WTC11 (cell line): ENCODE measurements around the gene RASSF4. TPM values are rescaled to one million over a fixed set of nuclear protein-coding genes. Genes with fewer than 3 reads are reported as not detected.

Experiments used
- ATAC-seq: fragments of 200-7000 bp; cut with Tn5 transposase; 2 replicates; pipeline ENCODE4 v1.10.0; 2021; ENCODE audit warnings: mild to moderate bottlenecking, moderate library complexity
- CTCF ChIA-PET: fragments of 300-600 bp; sonication (Branson Sonifier 250); formaldehyde crosslinking; loops from one replicate; lab custom pipeline; 2021; ENCODE audit warnings: antibody characterized with exemption; lab: Charles Lee
- POLR2A ChIA-PET: fragments of 350-600 bp; sonication (Branson Sonifier 250); formaldehyde crosslinking; loops from one replicate; lab custom pipeline; 2021; ENCODE audit warnings: antibody characterized with exemption; lab: Charles Lee
- DNase-seq: peaks from one replicate; pipeline ENCODE4 v3.0.0; 2021; ENCODE audit warnings: low spot score
- H3K27ac Mint-ChIP-seq: 2 replicates; pipeline ENCODE4 v1.8.0; 2021; ENCODE audit warnings: mixed read lengths
- H3K27me3 Mint-ChIP-seq: 2 replicates; pipeline ENCODE4 v1.8.0; 2021; ENCODE audit warnings: low read depth, mild to moderate bottlenecking, moderate library complexity, mixed read lengths
- H3K36me3 Mint-ChIP-seq: 2 replicates; pipeline ENCODE4 v1.8.0; 2021; ENCODE audit warnings: mixed read lengths
- H3K4me1 Mint-ChIP-seq: 2 replicates; pipeline ENCODE4 v1.8.0; 2022; ENCODE audit warnings: mixed read lengths
- H3K4me3 Mint-ChIP-seq: 2 replicates; pipeline ENCODE4 v1.8.0; 2021; ENCODE audit warnings: mild to moderate bottlenecking, moderate library complexity, mixed read lengths
- H3K9me3 Mint-ChIP-seq: 2 replicates; pipeline ENCODE4 v1.8.0; 2021; ENCODE audit warnings: mixed read lengths
- GTF2I ChIP-seq: fragments of 250-450 bp; sonication (Bioruptor Pico); conservative IDR thresholded peaks from 2 replicates; pipeline ENCODE4 v1.4.0; 2021; ENCODE audit warnings: mild to moderate bottlenecking
- MYBL2 ChIP-seq: sonication (generic); formaldehyde crosslinking; IDR thresholded peaks from 2 replicates; pipeline ENCODE4 v1.8.1; 2023; ENCODE audit warnings: mild to moderate bottlenecking, moderate library complexity, missing genetic modification reagents
- NFATC4 ChIP-seq: fragments of 250-450 bp; sonication (Bioruptor Pico); IDR thresholded peaks from 2 replicates; pipeline ENCODE4 v1.9.0; 2021; ENCODE audit warnings: mild to moderate bottlenecking
- RORB ChIP-seq: fragments of 250-450 bp; sonication (Bioruptor Pico); IDR thresholded peaks from 2 replicates; pipeline ENCODE4 v1.9.0; 2021; ENCODE audit warnings: mild to moderate bottlenecking
- TEAD4 ChIP-seq: sonication (generic); formaldehyde crosslinking; IDR thresholded peaks from 2 replicates; pipeline ENCODE4 v1.8.0; 2022; ENCODE audit warnings: mild to moderate bottlenecking, missing genetic modification reagents
- total RNA-seq: library from RNA; stranded (reverse); gene quantifications from 3 replicates; pipeline ENCODE4 v1.2.3, GENCODE V29; 2021
- TF ChIP-seq, protein P1 (sequence below): fragments of 250-450 bp; sonication (Bioruptor Pico); IDR thresholded peaks from 2 replicates; pipeline ENCODE4 v1.9.0; 2021; ENCODE audit warnings: mild to moderate bottlenecking, borderline replicate concordance
- TF ChIP-seq, protein P2 (sequence below): sonication (generic); formaldehyde crosslinking; IDR thresholded peaks from 2 replicates; pipeline ENCODE4 v1.8.1; 2023; ENCODE audit warnings: mild to moderate bottlenecking, missing genetic modification reagents, moderate library complexity
- TF ChIP-seq, protein P3 (sequence below): fragments of 200-600 bp; IDR thresholded peaks from 2 replicates; pipeline ENCODE4 v1.8.0; 2022; ENCODE audit warnings: antibody characterized with exemption
- TF ChIP-seq, protein P4 (sequence below): sonication (generic); formaldehyde crosslinking; IDR thresholded peaks from 2 replicates; pipeline ENCODE4 v1.8.1; 2023; ENCODE audit warnings: mild to moderate bottlenecking, missing genetic modification reagents, moderate library complexity
- TF ChIP-seq, protein P5 (sequence below): sonication (generic); formaldehyde crosslinking; conservative IDR thresholded peaks from 2 replicates; pipeline ENCODE4 v1.8.1; 2022; ENCODE audit warnings: mild to moderate bottlenecking, missing genetic modification reagents
- TF ChIP-seq, protein P6 (sequence below): sonication (generic); formaldehyde crosslinking; IDR thresholded peaks from 2 replicates; pipeline ENCODE4 v1.8.0; 2022; ENCODE audit warnings: mild to moderate bottlenecking, missing genetic modification reagents
- TF ChIP-seq, protein P7 (sequence below): sonication (generic); formaldehyde crosslinking; IDR thresholded peaks from 2 replicates; pipeline ENCODE4 v1.8.1; 2022; ENCODE audit warnings: low read depth, mild to moderate bottlenecking, moderate library complexity, missing genetic modification reagents, borderline replicate concordance
- TF ChIP-seq, protein P8 (sequence below): sonication (generic); formaldehyde crosslinking; IDR thresholded peaks from 2 replicates; pipeline ENCODE4 v1.8.0; 2022; ENCODE audit warnings: missing genetic modification reagents
- TF ChIP-seq, protein P9 (sequence below): sonication (generic); formaldehyde crosslinking; conservative IDR thresholded peaks from 2 replicates; pipeline ENCODE4 v1.8.1; 2023; ENCODE audit warnings: mild to moderate bottlenecking, low read depth, missing genetic modification reagents, moderate library complexity
- TF ChIP-seq, protein P10 (sequence below): sonication (generic); formaldehyde crosslinking; IDR thresholded peaks from 2 replicates; pipeline ENCODE4 v1.8.0; 2022; ENCODE audit warnings: mild to moderate bottlenecking, missing genetic modification reagents

RASSF4 gene
- total RNA-seq, 1 experiment from 2014 or later = 15.7 TPM

DNA sequence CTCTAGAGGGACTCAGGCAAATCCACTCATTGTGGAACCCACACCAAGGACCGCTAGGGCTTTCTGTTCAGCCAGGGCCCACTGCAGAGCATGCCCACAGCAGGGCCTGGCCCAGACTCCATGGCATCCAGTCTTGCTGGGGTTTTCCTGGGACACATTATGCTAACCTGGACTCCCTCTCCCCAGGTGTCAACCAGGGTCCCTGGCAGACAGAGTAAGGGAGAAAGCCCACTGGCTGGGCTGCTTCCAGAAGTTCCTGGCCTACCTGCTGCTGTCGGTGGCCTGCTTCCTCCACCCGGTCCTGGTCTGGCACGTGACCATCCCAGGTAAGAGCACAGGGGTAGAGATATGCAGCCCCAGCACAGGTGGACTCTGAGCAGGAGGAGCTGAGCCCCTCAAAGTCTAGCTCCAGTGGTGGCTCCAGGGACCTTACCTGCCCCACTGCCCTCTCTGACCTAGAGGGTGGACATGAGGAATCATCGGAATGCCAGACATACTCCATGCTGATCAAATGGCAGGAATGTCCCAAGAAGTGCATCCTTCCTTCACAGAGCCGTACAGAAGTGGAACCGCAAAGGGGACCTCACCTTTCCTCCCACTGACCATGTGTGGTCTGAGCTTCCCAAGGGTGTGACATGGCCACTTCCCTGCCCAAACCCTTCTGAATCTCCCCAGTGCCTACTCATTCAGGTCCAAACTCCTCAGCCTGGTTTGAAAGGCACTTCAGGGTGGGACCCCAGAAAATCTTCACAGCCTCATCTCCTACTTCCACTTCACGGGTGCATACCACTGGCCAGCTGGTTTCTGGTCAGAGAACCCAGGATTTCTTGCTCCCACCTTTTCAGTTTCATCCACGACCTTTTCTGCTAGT lies 25.9 kb upstream of the RASSF4 start:
- CTCF ChIA-PET = interaction anchor here (0.6 to 5.2 kb wide), 43 partner anchors 12 to 563 kb away, joined by 3 to 143 read pairs (median 6); partner anchors contain the start of genes DEPP1, RASSF4, TMEM72 and ZNF22
- no peak for ATAC-seq
- POLR2A ChIA-PET = interaction anchor here (1.6 kb wide), 1 partner anchor 57 kb away, joined by 8 read pairs; no protein-coding TSS in a partner anchor

More for the DNA sequence above, 25.9 kb upstream of the RASSF4 start:
- Mint-ChIP-seq H3K27me3 (peaks cover 14% of the 10 kb centered on the region), H3K36me3 (no peaks in the 10 kb centered on the region), H3K9me3 (peaks cover 2% of the 10 kb centered on the region), H3K4me1 (peaks cover 4% of the 10 kb centered on the region), H3K27ac (no peak overlapping the region), H3K4me3 (no peak overlapping the region)
- no peak for DNase-seq
- TF ChIP-seq, protein P1, sequence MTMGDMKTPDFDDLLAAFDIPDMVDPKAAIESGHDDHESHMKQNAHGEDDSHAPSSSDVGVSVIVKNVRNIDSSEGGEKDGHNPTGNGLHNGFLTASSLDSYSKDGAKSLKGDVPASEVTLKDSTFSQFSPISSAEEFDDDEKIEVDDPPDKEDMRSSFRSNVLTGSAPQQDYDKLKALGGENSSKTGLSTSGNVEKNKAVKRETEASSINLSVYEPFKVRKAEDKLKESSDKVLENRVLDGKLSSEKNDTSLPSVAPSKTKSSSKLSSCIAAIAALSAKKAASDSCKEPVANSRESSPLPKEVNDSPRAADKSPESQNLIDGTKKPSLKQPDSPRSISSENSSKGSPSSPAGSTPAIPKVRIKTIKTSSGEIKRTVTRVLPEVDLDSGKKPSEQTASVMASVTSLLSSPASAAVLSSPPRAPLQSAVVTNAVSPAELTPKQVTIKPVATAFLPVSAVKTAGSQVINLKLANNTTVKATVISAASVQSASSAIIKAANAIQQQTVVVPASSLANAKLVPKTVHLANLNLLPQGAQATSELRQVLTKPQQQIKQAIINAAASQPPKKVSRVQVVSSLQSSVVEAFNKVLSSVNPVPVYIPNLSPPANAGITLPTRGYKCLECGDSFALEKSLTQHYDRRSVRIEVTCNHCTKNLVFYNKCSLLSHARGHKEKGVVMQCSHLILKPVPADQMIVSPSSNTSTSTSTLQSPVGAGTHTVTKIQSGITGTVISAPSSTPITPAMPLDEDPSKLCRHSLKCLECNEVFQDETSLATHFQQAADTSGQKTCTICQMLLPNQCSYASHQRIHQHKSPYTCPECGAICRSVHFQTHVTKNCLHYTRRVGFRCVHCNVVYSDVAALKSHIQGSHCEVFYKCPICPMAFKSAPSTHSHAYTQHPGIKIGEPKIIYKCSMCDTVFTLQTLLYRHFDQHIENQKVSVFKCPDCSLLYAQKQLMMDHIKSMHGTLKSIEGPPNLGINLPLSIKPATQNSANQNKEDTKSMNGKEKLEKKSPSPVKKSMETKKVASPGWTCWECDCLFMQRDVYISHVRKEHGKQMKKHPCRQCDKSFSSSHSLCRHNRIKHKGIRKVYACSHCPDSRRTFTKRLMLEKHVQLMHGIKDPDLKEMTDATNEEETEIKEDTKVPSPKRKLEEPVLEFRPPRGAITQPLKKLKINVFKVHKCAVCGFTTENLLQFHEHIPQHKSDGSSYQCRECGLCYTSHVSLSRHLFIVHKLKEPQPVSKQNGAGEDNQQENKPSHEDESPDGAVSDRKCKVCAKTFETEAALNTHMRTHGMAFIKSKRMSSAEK = no peak
- TF ChIP-seq, protein P2, sequence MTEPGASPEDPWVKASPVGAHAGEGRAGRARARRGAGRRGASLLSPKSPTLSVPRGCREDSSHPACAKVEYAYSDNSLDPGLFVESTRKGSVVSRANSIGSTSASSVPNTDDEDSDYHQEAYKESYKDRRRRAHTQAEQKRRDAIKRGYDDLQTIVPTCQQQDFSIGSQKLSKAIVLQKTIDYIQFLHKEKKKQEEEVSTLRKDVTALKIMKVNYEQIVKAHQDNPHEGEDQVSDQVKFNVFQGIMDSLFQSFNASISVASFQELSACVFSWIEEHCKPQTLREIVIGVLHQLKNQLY (CRISPR knock-in tag) = no peak
- TF ChIP-seq, protein P3, sequence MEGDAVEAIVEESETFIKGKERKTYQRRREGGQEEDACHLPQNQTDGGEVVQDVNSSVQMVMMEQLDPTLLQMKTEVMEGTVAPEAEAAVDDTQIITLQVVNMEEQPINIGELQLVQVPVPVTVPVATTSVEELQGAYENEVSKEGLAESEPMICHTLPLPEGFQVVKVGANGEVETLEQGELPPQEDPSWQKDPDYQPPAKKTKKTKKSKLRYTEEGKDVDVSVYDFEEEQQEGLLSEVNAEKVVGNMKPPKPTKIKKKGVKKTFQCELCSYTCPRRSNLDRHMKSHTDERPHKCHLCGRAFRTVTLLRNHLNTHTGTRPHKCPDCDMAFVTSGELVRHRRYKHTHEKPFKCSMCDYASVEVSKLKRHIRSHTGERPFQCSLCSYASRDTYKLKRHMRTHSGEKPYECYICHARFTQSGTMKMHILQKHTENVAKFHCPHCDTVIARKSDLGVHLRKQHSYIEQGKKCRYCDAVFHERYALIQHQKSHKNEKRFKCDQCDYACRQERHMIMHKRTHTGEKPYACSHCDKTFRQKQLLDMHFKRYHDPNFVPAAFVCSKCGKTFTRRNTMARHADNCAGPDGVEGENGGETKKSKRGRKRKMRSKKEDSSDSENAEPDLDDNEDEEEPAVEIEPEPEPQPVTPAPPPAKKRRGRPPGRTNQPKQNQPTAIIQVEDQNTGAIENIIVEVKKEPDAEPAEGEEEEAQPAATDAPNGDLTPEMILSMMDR = no peak
- TF ChIP-seq RORB (no peak), MYBL2 (no peak), TEAD4 (no peak), GTF2I (CRISPR knock-in tag) (no peak), NFATC4 (no peak)
- TF ChIP-seq, protein P4, sequence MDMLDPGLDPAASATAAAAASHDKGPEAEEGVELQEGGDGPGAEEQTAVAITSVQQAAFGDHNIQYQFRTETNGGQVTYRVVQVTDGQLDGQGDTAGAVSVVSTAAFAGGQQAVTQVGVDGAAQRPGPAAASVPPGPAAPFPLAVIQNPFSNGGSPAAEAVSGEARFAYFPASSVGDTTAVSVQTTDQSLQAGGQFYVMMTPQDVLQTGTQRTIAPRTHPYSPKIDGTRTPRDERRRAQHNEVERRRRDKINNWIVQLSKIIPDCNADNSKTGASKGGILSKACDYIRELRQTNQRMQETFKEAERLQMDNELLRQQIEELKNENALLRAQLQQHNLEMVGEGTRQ (CRISPR knock-in tag) = no peak
- TF ChIP-seq, protein P5, sequence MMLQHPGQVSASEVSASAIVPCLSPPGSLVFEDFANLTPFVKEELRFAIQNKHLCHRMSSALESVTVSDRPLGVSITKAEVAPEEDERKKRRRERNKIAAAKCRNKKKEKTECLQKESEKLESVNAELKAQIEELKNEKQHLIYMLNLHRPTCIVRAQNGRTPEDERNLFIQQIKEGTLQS (CRISPR knock-in tag) = no peak
- TF ChIP-seq, protein P6, sequence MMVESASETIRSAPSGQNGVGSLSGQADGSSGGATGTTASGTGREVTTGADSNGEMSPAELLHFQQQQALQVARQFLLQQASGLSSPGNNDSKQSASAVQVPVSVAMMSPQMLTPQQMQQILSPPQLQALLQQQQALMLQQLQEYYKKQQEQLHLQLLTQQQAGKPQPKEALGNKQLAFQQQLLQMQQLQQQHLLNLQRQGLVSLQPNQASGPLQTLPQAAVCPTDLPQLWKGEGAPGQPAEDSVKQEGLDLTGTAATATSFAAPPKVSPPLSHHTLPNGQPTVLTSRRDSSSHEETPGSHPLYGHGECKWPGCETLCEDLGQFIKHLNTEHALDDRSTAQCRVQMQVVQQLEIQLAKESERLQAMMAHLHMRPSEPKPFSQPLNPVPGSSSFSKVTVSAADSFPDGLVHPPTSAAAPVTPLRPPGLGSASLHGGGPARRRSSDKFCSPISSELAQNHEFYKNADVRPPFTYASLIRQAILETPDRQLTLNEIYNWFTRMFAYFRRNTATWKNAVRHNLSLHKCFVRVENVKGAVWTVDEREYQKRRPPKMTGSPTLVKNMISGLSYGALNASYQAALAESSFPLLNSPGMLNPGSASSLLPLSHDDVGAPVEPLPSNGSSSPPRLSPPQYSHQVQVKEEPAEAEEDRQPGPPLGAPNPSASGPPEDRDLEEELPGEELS (CRISPR knock-in tag) = no peak
- TF ChIP-seq, protein P7, sequence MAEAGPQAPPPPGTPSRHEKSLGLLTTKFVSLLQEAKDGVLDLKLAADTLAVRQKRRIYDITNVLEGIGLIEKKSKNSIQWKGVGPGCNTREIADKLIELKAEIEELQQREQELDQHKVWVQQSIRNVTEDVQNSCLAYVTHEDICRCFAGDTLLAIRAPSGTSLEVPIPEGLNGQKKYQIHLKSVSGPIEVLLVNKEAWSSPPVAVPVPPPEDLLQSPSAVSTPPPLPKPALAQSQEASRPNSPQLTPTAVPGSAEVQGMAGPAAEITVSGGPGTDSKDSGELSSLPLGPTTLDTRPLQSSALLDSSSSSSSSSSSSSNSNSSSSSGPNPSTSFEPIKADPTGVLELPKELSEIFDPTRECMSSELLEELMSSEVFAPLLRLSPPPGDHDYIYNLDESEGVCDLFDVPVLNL = no peak
- TF ChIP-seq, protein P8, sequence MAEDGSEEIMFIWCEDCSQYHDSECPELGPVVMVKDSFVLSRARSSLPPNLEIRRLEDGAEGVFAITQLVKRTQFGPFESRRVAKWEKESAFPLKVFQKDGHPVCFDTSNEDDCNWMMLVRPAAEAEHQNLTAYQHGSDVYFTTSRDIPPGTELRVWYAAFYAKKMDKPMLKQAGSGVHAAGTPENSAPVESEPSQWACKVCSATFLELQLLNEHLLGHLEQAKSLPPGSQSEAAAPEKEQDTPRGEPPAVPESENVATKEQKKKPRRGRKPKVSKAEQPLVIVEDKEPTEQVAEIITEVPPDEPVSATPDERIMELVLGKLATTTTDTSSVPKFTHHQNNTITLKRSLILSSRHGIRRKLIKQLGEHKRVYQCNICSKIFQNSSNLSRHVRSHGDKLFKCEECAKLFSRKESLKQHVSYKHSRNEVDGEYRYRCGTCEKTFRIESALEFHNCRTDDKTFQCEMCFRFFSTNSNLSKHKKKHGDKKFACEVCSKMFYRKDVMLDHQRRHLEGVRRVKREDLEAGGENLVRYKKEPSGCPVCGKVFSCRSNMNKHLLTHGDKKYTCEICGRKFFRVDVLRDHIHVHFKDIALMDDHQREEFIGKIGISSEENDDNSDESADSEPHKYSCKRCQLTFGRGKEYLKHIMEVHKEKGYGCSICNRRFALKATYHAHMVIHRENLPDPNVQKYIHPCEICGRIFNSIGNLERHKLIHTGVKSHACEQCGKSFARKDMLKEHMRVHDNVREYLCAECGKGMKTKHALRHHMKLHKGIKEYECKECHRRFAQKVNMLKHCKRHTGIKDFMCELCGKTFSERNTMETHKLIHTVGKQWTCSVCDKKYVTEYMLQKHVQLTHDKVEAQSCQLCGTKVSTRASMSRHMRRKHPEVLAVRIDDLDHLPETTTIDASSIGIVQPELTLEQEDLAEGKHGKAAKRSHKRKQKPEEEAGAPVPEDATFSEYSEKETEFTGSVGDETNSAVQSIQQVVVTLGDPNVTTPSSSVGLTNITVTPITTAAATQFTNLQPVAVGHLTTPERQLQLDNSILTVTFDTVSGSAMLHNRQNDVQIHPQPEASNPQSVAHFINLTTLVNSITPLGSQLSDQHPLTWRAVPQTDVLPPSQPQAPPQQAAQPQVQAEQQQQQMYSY (CRISPR knock-in tag) = no peak
- TF ChIP-seq, protein P9, sequence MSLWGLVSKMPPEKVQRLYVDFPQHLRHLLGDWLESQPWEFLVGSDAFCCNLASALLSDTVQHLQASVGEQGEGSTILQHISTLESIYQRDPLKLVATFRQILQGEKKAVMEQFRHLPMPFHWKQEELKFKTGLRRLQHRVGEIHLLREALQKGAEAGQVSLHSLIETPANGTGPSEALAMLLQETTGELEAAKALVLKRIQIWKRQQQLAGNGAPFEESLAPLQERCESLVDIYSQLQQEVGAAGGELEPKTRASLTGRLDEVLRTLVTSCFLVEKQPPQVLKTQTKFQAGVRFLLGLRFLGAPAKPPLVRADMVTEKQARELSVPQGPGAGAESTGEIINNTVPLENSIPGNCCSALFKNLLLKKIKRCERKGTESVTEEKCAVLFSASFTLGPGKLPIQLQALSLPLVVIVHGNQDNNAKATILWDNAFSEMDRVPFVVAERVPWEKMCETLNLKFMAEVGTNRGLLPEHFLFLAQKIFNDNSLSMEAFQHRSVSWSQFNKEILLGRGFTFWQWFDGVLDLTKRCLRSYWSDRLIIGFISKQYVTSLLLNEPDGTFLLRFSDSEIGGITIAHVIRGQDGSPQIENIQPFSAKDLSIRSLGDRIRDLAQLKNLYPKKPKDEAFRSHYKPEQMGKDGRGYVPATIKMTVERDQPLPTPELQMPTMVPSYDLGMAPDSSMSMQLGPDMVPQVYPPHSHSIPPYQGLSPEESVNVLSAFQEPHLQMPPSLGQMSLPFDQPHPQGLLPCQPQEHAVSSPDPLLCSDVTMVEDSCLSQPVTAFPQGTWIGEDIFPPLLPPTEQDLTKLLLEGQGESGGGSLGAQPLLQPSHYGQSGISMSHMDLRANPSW (CRISPR knock-in tag) = no peak
- TF ChIP-seq, protein P10, sequence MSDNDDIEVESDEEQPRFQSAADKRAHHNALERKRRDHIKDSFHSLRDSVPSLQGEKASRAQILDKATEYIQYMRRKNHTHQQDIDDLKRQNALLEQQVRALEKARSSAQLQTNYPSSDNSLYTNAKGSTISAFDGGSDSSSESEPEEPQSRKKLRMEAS (CRISPR knock-in tag) = no peak
